Measurements from ENCODE around the gene SNAP47.

The SNAP47 gene

GRCh38 chr1:227748496-227749182 is 13.4 kb downstream of the SNAP47 start:
- no peak for DNase-seq (ENCODE audit: low read depth in 2 of 2)

- DNase-seq (ENCODE audit: low read depth in 2 of 2), result no peak
These were observed 14.0 kb downstream of the SNAP47 start for GRCh38 chr1:227749225-227749624.

DNA sequence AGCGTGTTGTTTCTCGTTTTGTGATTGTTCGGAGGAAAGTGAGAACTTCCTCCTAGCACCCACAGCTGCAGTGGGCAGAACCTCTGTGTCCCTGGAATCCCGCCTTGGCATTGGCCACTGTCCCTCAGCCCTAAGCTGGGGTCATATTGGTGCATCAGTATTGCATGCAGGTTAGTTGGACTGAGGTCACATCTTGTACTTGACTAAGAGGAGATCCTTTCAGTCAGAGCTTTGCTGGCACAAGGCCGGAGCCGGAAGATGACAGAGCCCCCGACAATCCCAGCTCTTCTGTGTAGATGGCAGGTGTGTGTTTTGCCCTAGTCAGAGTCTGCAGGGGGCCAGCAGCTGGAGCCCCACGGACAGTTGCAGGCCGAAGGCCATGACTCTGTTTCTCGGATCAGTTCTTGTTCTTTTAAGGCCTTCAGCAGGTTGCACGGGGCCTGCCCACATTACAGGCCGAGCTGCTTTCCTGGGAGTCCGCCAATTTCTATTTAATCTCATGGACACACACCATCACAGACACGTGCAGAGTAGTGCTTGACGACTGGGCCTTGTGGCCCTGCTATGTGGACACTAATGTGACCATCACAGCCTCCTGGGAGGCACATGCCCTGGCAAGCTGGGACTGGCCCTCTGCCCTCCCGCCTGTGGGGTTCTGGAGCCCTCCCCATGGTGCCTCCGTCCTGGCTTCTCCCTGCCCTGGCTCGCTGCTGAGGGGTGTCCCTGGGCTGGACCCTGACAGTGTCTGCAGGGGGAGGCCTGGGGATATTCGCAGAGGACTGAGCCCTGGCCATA is 14.9 kb downstream of the SNAP47 start:
- DNase-seq (ENCODE audit: low read depth in 2 of 2), result no peak

DNA sequence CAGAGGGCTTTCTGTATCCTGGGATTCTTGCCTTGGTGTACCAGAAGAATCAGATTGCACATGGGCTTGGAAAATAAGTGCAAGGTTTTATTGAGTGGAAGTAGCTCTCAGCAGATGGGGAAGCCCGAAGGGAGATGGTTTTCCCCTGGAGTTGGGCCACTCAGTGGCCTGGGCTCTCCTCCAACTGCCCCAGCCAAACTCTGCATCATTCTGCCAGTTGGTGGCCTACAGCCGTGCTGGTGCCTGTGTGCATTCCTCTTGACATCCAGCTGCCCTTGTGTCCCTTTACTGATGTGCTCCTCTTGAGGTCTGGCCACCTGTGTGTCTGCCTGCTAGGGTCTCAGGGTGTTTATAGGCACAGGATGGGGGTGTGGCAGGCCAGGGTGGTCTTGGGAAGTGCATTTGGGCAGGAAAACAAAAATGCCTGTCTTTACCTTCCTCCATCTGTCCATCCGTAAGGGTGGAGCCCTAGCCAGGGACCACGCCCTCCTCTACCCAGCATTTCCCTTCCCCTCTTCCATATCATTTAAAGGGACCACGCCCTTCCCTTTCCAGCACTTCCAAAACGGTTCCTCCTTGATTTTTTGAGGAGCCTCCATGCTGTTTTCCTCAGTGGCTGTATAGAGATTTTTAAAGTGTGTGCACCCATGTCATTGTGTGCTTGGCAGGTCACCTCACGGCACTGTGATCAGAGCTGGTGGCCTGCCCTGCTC is 18.9 kb downstream of the SNAP47 start:
- DNase-seq (ENCODE audit: low read depth in 2 of 2), result no peak

DNA sequence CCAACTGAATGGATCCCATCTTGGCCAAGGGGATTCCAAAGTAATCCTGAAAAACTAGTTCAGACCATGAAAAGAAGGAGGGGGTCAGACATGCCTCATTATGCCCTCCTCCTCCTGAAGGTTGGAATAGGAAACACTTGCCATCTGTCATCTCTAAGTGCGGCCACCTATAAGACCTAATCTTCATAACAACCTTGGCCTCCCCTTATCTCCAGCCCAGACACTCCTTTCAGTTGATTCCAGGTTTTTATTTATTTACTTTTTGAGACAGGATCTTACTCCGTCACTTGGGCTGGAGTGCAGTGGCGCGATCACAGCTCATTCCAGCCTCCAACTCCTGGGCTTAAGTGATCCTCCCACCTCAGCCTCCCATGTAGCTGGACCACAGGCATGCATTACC is 19.7 kb downstream of the SNAP47 start:
- DNase-seq (ENCODE audit: low read depth in 2 of 2), result no peak

- no peak for DNase-seq (ENCODE audit: low read depth in 2 of 2)
These were observed 21.1 kb downstream of the SNAP47 start for GRCh38 chr1:227756172-227756959.

DNA sequence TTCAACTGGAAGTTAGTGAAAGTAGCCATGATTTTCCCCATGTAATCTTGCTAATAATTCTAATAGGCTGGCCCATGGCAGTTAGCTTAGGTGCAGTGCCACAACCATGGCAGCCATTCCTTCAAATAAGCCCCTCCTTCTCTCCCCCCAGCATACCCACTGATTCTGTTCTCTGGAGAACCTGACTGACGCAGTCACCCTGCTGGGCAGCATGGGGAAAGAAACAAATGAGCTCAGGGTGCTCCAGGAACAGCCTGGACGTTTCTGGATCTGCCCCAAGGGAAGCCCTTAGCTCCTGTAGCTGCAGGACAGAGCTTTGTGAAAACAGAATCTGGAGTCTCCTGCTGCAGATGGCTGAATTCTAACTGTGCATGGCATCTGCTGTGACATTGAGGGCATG is 22.5 kb downstream of the SNAP47 start:
- no peak for DNase-seq (ENCODE audit: low read depth in 2 of 2)

GRCh38 chr1:227758366-227758765 is 23.1 kb downstream of the SNAP47 start:
- DNase-seq (ENCODE audit: low read depth in 2 of 2), result no peak

- DNase-seq (ENCODE audit: low read depth in 2 of 2), result peak; percentile 93
These were observed 24.4 kb downstream of the SNAP47 start for GRCh38 chr1:227759341-227760300.

- DNase-seq (ENCODE audit: low read depth in 2 of 2), result no peak
These were observed 25.1 kb downstream of the SNAP47 start for GRCh38 chr1:227760377-227760776.

GRCh38 chr1:227761621-227762230 is 26.5 kb downstream of the SNAP47 start:
- DNase-seq (ENCODE audit: low read depth in 2 of 2), result no peak

- DNase-seq (ENCODE audit: low read depth in 2 of 2), result no peak
These were observed 27.1 kb downstream of the SNAP47 start for GRCh38 chr1:227762231-227762911.

DNA sequence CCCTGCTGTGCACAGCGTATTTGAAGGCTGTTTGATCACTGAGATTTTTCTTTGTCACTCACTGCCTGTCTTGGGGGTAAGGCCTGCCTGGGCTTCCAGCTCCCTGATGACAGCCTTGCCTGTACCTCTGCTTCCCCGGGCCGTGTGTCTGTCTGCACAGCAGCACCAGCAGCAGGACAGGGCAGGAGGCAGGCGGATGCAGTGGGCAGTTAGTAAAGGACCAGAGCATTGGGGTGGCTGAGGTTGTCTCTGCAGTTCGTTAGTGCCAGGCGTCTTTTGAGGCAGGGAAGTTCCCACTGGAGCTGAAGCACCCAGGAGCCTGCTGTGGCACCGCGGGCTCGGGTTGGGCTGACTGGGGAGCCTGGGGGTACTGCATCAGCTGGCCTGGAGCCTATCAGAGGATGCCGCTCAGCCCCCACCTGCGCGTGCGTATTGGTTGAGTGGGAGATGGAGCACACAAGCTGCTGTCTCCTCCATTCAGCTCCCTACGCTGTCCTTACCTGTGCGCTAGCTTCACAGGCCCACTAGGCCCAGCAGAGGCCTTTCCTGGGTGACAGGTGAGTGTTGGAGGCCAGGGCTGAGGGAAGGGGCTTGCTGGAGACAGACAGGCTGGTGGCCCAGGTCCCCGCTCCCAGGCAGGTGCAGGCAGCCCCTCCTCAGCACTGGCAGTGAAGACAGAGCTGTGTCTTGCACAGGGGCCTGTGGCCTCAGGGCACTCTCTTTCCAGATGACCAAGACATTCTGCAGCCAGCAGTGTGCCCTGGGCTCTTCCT is 28.2 kb downstream of the SNAP47 start:
- no peak for DNase-seq (ENCODE audit: low read depth in 2 of 2)

DNA sequence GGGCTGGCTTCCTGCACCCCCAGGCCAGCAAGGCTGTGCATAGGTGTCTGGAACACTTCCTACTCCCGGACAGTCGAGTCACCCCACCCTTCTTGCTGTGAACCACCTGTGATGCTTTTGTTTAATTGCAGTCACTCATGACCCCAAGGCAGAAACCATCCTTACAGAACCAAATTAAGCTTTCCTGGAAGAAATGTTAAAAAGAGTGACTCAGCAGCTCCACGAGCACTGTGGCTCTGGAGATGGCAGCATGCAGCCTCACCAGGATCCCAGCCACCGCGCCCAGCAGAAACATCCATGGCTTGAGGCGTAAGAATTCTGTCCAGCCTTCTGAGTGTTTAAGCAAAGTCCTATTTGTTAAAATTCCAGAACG is 28.8 kb downstream of the SNAP47 start:
- no peak for DNase-seq (ENCODE audit: low read depth in 2 of 2)

- no peak for DNase-seq (ENCODE audit: low read depth in 2 of 2)
These were observed 30.2 kb downstream of the SNAP47 start for GRCh38 chr1:227765261-227766014.

- no peak for DNase-seq (ENCODE audit: low read depth in 2 of 2)
These were observed 30.9 kb downstream of the SNAP47 start for GRCh38 chr1:227766015-227766634.

GRCh38 chr1:227766653-227767277 is 31.5 kb downstream of the SNAP47 start:
- no peak for DNase-seq (ENCODE audit: low read depth in 2 of 2)
